ENCODE measurements around the gene MAGI2. TPM values are rescaled to one million over a fixed set of nuclear protein-coding genes. Genes with fewer than 3 reads are reported as not detected.

The MAGI2 gene
- total RNA-seq, 1 experiment from 2014 or later, result 14.3 TPM

- H3K23me2 ChIP-seq (ENCODE audit: insufficient read length, low read depth, low read length, poor library complexity, severe bottlenecking), result no peaks in the 10 kb centered on the region
- H4K5ac ChIP-seq (ENCODE audit: insufficient read length, low read depth, low read length), result no peak overlapping the region
- H3K4me1 Mint-ChIP-seq, result peaks cover 0 to 10% of the 10 kb centered on the region in 2 experiments; a peak in 3 of 4 replicates
- no peaks in the 10 kb centered on the region for H3K9me3 ChIP-seq (ENCODE audit: control insufficient read depth, low read depth, low read length)
- H2BK120ac ChIP-seq (ENCODE audit: low read depth, low read length, poor library complexity, severe bottlenecking), result no peak overlapping the region
- WGBS (ENCODE audit: extremely low coverage, insufficient read length, low lambda C conversion rate), result no CpG with 5 or more reads among the region's 2 CpGs
- no peaks in the 10 kb centered on the region for H3K4me1 ChIP-seq (ENCODE audit: insufficient read depth, low read length)
- no peaks in the 10 kb centered on the region for H3K27me3 ChIP-seq (ENCODE audit: insufficient read depth, low read length)
- no peak overlapping the region for H2AFZ ChIP-seq (ENCODE audit: low read length)
- H3K14ac ChIP-seq (ENCODE audit: insufficient read depth, low read length), result no peak overlapping the region
- H3K4ac ChIP-seq (ENCODE audit: low read depth, low read length), result no peak overlapping the region
- no peak overlapping the region for H3K23ac ChIP-seq (ENCODE audit: insufficient read length, low read depth, low read length)
- H3K4me2 ChIP-seq (ENCODE audit: insufficient read depth, insufficient read length, low read length), result no peak overlapping the region
- H3K36me3 Mint-ChIP-seq (ENCODE audit: insufficient read depth in 1 of 3, low read depth in 3 of 3), result no peaks in the 10 kb centered on the region; a peak in 1 of 7 replicates
- no peaks in the 10 kb centered on the region for H4K20me1 ChIP-seq (ENCODE audit: control insufficient read depth, insufficient read depth, insufficient read length)
- H3K9me3 Mint-ChIP-seq, result no peaks in the 10 kb centered on the region
- H3K79me2 ChIP-seq (ENCODE audit: insufficient read depth, low read length), result no peaks in the 10 kb centered on the region
- H3K27ac Mint-ChIP-seq, result no peak overlapping the region
- H2AK5ac ChIP-seq (ENCODE audit: insufficient read length, low read length), result no peak overlapping the region
- H3K27me3 Mint-ChIP-seq (ENCODE audit: low read depth), result no peaks in the 10 kb centered on the region
- H3K18ac ChIP-seq (ENCODE audit: insufficient read length, low read depth, low read length), result no peak overlapping the region
- no peak overlapping the region for H2BK15ac ChIP-seq (ENCODE audit: low read depth, low read length)
- H4K91ac ChIP-seq (ENCODE audit: insufficient read length, low read depth, low read length), result no peak overlapping the region
- no peak overlapping the region for H3T11ph ChIP-seq (ENCODE audit: low read length)
- H3K56ac ChIP-seq (ENCODE audit: insufficient read length, low read depth, low read length), result no peak overlapping the region
- H2BK20ac ChIP-seq (ENCODE audit: low read depth, low read length, poor library complexity, severe bottlenecking), result no peak overlapping the region
- H3K27ac ChIP-seq (ENCODE audit: insufficient read length, low read depth, low read length), result no peak overlapping the region
- no peak overlapping the region for H3K4me3 Mint-ChIP-seq
- H3K9ac ChIP-seq (ENCODE audit: extremely low read depth, insufficient read length, low read length), result no peak overlapping the region
- no peak overlapping the region for H2BK12ac ChIP-seq (ENCODE audit: insufficient read length, low read depth, low read length)
- H2BK5ac ChIP-seq (ENCODE audit: insufficient read length, low read length), result no peak overlapping the region
- TF ChIP-seq CTCF (conservative IDR thresholded peaks at IDR 0.05), result no peak
- H4K8ac ChIP-seq (replicated peaks; ENCODE audit: insufficient read length, low read depth, low read length), result no peak overlapping the region
- no peaks in the 10 kb centered on the region for H3K79me1 ChIP-seq (ENCODE audit: insufficient read depth, low read depth, low read length, poor library complexity, severe bottlenecking)
- DNase-seq, result no peak
Observed at GRCh38 chr7:78609281-78609680, 844.2 kb downstream of the MAGI2 start.
